HG03025 (cell line): Measurements from ENCODE around the gene PRM3.

Experiments
- ATAC-seq: cut with Tn5 transposase; IDR thresholded peaks from one replicate; pipeline ENCODE4 v1.9.1; 2021; ENCODE audit warnings: mild to moderate bottlenecking, moderate library complexity; ENCODE audit not compliant: unreplicated experiment, low FRiP score

The PRM3 gene

GRCh38 chr16:11231367-11231970, 42.0 kb downstream of the PRM3 start:
- ATAC-seq = no peak

- no peak for ATAC-seq
These were observed 43.5 kb downstream of the PRM3 start for GRCh38 chr16:11229906-11230305.

DNA sequence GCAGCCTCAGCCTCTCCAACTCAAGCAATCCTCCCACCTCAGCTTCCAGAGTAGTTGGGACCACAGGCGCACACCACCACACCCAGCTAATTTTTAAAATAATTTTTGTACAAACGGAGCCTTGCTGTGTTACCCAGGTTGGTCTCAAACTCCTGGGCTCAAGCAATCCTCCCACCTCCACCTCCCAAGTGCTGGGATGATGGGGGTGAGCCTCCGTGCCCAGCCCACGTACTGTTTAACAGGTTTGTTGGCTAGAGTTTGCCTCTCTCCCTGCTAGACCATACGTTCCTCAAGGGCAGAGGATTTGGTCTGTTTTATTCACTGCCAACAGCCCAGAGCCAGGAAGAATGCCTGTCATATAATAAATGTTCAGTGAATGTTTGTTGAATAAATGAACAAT, 44.0 kb downstream of the PRM3 start:
- no peak for ATAC-seq

DNA sequence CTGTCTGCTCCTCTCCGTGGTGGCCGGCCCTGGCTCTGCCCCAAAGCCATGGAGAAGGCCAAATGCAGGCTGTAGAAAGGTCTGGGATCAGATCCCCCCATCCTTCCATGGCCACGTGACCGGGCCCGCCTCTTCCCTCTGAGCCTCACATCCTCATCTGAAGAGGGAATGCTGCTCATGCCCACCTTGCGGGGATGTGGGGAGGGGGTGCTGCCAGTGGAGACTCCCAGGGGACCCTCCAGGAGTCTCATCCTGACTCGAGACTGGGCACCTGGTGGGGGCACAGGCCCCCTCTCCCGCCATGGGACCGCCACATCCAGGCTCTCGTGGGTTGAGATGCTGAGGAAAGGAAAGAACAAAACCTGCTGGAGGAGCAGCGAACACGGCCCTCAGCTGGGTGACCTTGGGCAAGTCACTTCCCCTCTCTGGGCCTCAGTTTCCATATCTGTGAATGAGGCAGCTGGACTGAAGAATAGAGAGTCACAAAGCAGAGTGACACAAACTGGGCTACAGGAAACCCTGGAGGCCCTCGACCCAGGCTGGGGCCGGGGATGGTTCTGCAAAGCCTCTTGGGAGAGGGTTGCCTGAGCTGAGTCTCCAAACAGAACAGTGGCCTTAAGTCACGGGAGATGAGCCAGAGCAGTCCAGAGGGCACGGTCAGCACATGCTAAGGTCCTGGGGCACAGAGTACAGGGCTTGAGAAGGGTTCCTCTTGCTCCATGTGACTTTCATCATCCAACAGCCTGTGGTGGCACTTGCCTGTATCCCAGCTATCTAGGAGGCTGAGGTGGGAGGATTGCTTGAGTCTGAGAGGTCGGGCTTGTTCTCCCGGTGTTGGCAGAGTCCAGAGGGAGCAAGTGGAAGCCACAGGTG, 47.5 kb downstream of the PRM3 start:
- no peak for ATAC-seq

DNA sequence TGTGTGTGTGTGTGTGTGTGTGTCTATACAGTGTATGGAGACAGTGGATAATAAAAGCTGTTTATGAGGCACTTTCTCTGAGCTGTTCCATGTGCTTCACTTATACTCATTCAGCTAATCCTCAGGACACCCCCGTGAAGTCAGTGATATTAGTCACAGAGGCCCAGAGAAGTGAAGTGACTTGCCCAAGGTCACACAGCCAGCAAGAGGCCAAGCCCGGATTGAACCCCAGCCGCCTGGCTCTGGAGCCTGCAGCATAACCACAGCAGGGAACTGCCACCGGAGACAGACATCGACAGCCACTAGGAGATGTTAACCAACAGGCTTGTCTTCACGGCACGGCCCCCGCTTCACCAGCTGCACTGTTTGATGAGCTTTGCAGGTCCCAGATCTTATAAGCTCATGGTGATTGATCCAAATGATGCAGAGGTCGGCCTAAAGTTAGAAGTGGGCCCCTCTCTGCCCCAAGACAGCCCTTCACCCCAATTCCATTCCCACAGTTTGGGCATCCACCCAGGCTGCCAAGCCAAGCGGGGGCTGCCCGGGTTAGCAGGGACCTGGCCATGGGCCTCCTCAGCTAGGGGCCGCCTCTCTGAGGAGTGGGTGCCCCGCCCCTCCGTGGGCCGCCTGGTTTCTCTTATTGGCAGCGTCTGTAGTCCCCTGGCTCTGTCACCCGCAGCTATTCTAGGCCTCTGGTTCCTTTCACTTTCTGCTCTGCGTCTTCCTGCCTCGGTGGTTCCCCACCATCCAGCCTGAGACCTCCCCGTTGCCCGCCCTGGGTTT, 48.3 kb downstream of the PRM3 start:
- peak; percentile 63 for ATAC-seq

DNA sequence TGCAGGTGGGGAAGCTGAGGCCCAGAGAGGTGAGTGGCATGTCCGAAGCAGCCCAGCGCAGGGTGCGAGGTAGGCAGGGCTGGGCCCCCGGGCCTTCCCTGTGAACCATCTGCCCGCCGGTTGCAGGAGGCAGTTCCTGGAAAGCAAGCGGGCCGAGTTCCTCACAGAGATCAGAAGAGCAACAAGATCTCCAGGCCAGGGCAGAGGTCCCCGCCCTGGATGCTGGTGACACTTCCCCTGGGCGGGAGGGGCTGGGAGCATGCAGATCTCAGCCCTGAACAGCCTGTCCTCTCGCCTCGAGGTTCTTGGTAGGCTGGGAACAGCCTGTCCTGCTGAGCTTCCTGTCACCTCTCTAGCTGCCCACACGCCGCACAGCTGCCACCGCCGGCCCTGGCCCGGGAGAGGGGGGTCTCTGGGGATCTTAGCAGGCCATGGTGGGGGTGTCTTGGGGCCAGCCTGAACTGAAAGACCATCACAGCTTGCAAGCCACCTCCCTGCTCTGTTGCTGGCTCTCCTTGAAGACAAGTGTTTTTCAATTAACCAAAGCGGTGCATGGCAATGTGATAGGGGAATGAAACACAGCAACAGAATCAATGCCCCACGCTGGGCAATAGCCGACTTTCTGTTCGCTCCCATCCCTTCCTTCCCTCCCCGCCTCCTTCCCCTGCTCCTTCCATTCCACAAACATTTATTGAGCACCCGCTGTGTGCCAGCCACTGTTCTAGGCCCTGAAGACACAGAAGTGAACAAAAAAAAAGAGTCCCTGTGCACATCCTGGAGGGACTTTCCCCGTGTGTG, 49.1 kb downstream of the PRM3 start:
- no peak for ATAC-seq
